IMR-90 (cell line): ENCODE measurements around the gene ZSWIM9. TPM values are rescaled to one million over a fixed set of nuclear protein-coding genes. Genes with fewer than 3 reads are reported as not detected.
A peak's percentile ranks its signal among the peaks of the same experiment; 100 is the strongest.

Experiments used
- ATAC-seq: fragments of 200-7000 bp; cut with Tn5 transposase; 2 replicates; pipeline ENCODE4 v1.9.1; 2020; ENCODE audit warnings: low read depth, mild to moderate bottlenecking, moderate library complexity
- BruUV-seq: library from RNA; stranded (reverse); fragments of 400-500 nt; replicated peaks from 2 replicates; lab custom pipeline; 2021; lab: Mats Ljungman, UMichigan
- CTCF ChIA-PET: fragments of 300-600 bp; formaldehyde crosslinking; extraction: SDS; loops from one replicate; lab custom pipeline; 2021; ENCODE audit warnings: antibody characterized with exemption; lab: Yijun Ruan, JAX
- POLR2A ChIA-PET: fragments of 300-600 bp; sonication (Branson Sonifier 250); formaldehyde crosslinking; loops from one replicate; lab custom pipeline; 2022; ENCODE audit warnings: antibody characterized with exemption; ENCODE audit not compliant: unreplicated experiment; lab: Charles Lee
- DNase-seq: peaks from one replicate; pipeline ENCODE4 v3.0.0; 2013
- H2AFZ ChIP-seq: replicated peaks from 2 replicates; pipeline ENCODE3; 2013; ENCODE audit warnings: low read length, mild to moderate bottlenecking; ENCODE audit not compliant: poor library complexity
- H2AK5ac ChIP-seq: 2 replicates; pipeline ENCODE4 v1.6.1; 2013; ENCODE audit warnings: low read depth, low read length, inconsistent platforms
- H2AK9ac ChIP-seq: replicated peaks from 2 replicates; pipeline ENCODE3; 2013; ENCODE audit warnings: mild to moderate bottlenecking, low read depth, low read length, moderate library complexity; ENCODE audit not compliant: poor library complexity
- H2BK120ac ChIP-seq: 2 replicates; pipeline ENCODE4 v1.6.1; 2013; ENCODE audit warnings: low read depth, low read length, inconsistent platforms
- H2BK15ac ChIP-seq: 3 replicates; pipeline ENCODE4 v1.6.1; 2013; ENCODE audit warnings: low read depth, low read length, inconsistent platforms
- H2BK20ac ChIP-seq: 2 replicates; pipeline ENCODE4 v1.6.1; 2013; ENCODE audit warnings: low read depth, mild to moderate bottlenecking, inconsistent platforms, low read length, moderate library complexity
- H2BK5ac ChIP-seq: 2 replicates; pipeline ENCODE4 v1.6.1; 2013; ENCODE audit warnings: mild to moderate bottlenecking, low read depth, low read length, inconsistent platforms; ENCODE audit not compliant: poor library complexity, severe bottlenecking
- H3K14ac ChIP-seq: replicated peaks from 2 replicates; pipeline ENCODE4 v1.6.1; 2013; ENCODE audit warnings: low read depth, low read length, inconsistent platforms
- H3K18ac ChIP-seq: 2 replicates; pipeline ENCODE4 v1.6.1; 2013; ENCODE audit warnings: low read depth, low read length, control low read depth
- H3K23ac ChIP-seq: 2 replicates; pipeline ENCODE4 v1.6.1; 2013; ENCODE audit warnings: low read depth, low read length, inconsistent platforms
- H3K27ac ChIP-seq: 2 replicates; pipeline ENCODE4 v1.5.1; 2013; ENCODE audit warnings: mild to moderate bottlenecking, control low read depth, low read length; ENCODE audit not compliant: insufficient read depth
- H3K27me3 ChIP-seq: 2 replicates; pipeline ENCODE4 v1.6.1; 2013; ENCODE audit warnings: low read length; ENCODE audit not compliant: control insufficient read depth, insufficient read depth
- H3K36me3 ChIP-seq: 2 replicates; pipeline ENCODE4 v1.6.1; 2013; ENCODE audit warnings: low read length, mixed read lengths; ENCODE audit not compliant: control insufficient read depth, insufficient read depth
- H3K4ac ChIP-seq: 2 replicates; pipeline ENCODE4 v1.6.1; 2013; ENCODE audit warnings: low read depth, low read length, inconsistent platforms
- H3K4me1 ChIP-seq: 2 replicates; pipeline ENCODE4 v1.6.1; 2013; ENCODE audit warnings: low read length, mixed read lengths; ENCODE audit not compliant: control insufficient read depth, insufficient read depth
- H3K4me2 ChIP-seq: 2 replicates; pipeline ENCODE4 v1.6.1; 2013; ENCODE audit warnings: low read depth, mild to moderate bottlenecking, control low read depth, low read length, moderate library complexity
- H3K4me3 ChIP-seq: 2 replicates; pipeline ENCODE4 v1.5.1; 2013; ENCODE audit warnings: low read depth, mild to moderate bottlenecking, control low read depth, low read length, moderate library complexity; ENCODE audit not compliant: insufficient read depth
- H3K56ac ChIP-seq: 2 replicates; pipeline ENCODE4 v1.6.1; 2013; ENCODE audit warnings: low read length, inconsistent platforms; ENCODE audit not compliant: insufficient read depth; ENCODE audit errors: extremely low read depth
- H3K79me1 ChIP-seq, 2 experiments: 2 replicates each; pipeline ENCODE4 v1.6.1; 2013; ENCODE audit warnings: low read length in 2 of 2, inconsistent platforms in 1 of 2, low read depth in 1 of 2
- H3K9ac ChIP-seq: 2 replicates; pipeline ENCODE4 v1.6.1; 2013; ENCODE audit warnings: low read depth, low read length, control low read depth
- H3K9me1 ChIP-seq: 2 replicates; pipeline ENCODE4 v1.6.1; 2013; ENCODE audit warnings: low read length, inconsistent platforms; ENCODE audit not compliant: insufficient read depth
- H3K9me3 ChIP-seq: 2 replicates; pipeline ENCODE4 v1.6.1; 2013; ENCODE audit warnings: low read length; ENCODE audit not compliant: control insufficient read depth, insufficient read depth
- H4K20me1 ChIP-seq: 2 replicates; pipeline ENCODE4 v1.6.1; 2013; ENCODE audit warnings: low read length, inconsistent platforms; ENCODE audit not compliant: insufficient read depth
- H4K5ac ChIP-seq: 2 replicates; pipeline ENCODE4 v1.6.1; 2013; ENCODE audit warnings: mild to moderate bottlenecking, low read depth, low read length, control low read depth
- H4K8ac ChIP-seq, 2 experiments: 2 replicates each; pipeline ENCODE4 v1.6.1; 2013; ENCODE audit warnings: low read depth in 2 of 2, low read length in 2 of 2, control low read depth in 1 of 2, inconsistent platforms in 1 of 2
- H4K91ac ChIP-seq: 2 replicates; pipeline ENCODE4 v1.6.1; 2013; ENCODE audit warnings: low read depth, low read length, inconsistent platforms; ENCODE audit not compliant: insufficient read depth
- CEBPB ChIP-seq: IDR thresholded peaks from 2 replicates; pipeline ENCODE4 v1.6.1; 2012; ENCODE audit warnings: low read depth, low read length, improper control_type of control experiment
- CHD1 ChIP-seq: IDR thresholded peaks from 2 replicates; pipeline ENCODE4 v1.6.1; 2012; ENCODE audit warnings: low read depth, low read length, improper control_type of control experiment
- ELK1 ChIP-seq: fragments of 150-350 bp; IDR thresholded peaks from 2 replicates; pipeline ENCODE4 v1.6.1; 2016; ENCODE audit warnings: low read depth, mild to moderate bottlenecking, low read length, moderate library complexity, borderline replicate concordance
- MAFK ChIP-seq: IDR thresholded peaks from 2 replicates; pipeline ENCODE4 v1.6.1; 2012; ENCODE audit warnings: low read depth, low read length, improper control_type of control experiment
- MAZ ChIP-seq: IDR thresholded peaks from 2 replicates; pipeline ENCODE4 v1.6.1; 2012; ENCODE audit warnings: low read depth, mild to moderate bottlenecking, low read length, improper control_type of control experiment, moderate library complexity, borderline replicate concordance
- MXI1 ChIP-seq: IDR thresholded peaks from 2 replicates; pipeline ENCODE4 v1.6.1; 2012; ENCODE audit warnings: low read depth, mild to moderate bottlenecking, low read length, moderate library complexity, borderline replicate concordance
- NFE2L2 ChIP-seq: fragments of 150-350 bp; IDR thresholded peaks from 2 replicates; pipeline ENCODE4 v1.6.1; 2016; ENCODE audit warnings: low read depth, mild to moderate bottlenecking, low read length
- POLR2A ChIP-seq: IDR thresholded peaks from 2 replicates; pipeline ENCODE4 v1.6.1; 2012; ENCODE audit warnings: mild to moderate bottlenecking, low read depth, low read length
- RAD21 ChIP-seq: IDR thresholded peaks from 2 replicates; pipeline ENCODE4 v1.6.1; 2012; ENCODE audit warnings: low read length, improper control_type of control experiment
- RCOR1 ChIP-seq: IDR thresholded peaks from 2 replicates; pipeline ENCODE4 v1.6.1; 2012; ENCODE audit warnings: mild to moderate bottlenecking, low read length, improper control_type of control experiment; ENCODE audit not compliant: insufficient replicate concordance
- RFX5 ChIP-seq: IDR thresholded peaks from 2 replicates; pipeline ENCODE4 v1.8.0; 2012; ENCODE audit warnings: low read depth, mild to moderate bottlenecking, low read length, moderate library complexity
- SMC3 ChIP-seq: fragments of 150-350 bp; IDR thresholded peaks from 2 replicates; pipeline ENCODE4 v1.6.1; 2016; ENCODE audit warnings: low read depth, mild to moderate bottlenecking, antibody characterized with exemption, low read length, moderate library complexity
- USF2 ChIP-seq: fragments of 150-350 bp; IDR thresholded peaks from 2 replicates; pipeline ENCODE4 v1.6.1; 2017; ENCODE audit warnings: mild to moderate bottlenecking, antibody characterized with exemption, low read length, low read depth
- WGBS, 2 experiments: methylation state at CpG; one replicate each; pipeline versions ENCODE4 v1.1.5 to v1.1.7; 2013; ENCODE audit warnings: missing lambda C conversion rate in 2 of 2; ENCODE audit not compliant: insufficient read length in 1 of 2; ENCODE audit errors: extremely low coverage in 2 of 2; 5-methylcytosine and 5-hydroxymethylcytosine counted together
- dilution Hi-C: fragments of 300-500 bp; cut with HindIII; formaldehyde crosslinking; loops from one replicate; pipeline ENCODE4 v1.14.3; 2018; ENCODE audit warnings: low sequenced_read_pairs; ENCODE audit not compliant: unreplicated experiment
- in situ Hi-C: fragments of 300-500 bp; cut with MboI; formaldehyde crosslinking; loops from 3 replicates; pipeline ENCODE4 v1.14.3; 2019; ENCODE audit warnings: low sequenced_read_pairs, inconsistent platforms, mixed read lengths
- intact Hi-C: fragments of 100-400 bp; cut with micrococcal nuclease; formaldehyde crosslinking; loops from 2 replicates; pipeline ENCODE4 v1.10.0; 2022
- polyA plus RNA-seq, 3 experiments: library from polyadenylated mRNA; depleted of rRNA; stranded (reverse); fragments of >200 nt; gene quantifications; 2 replicates each; pipeline ENCODE4 v1.2.3, GENCODE V29; 2012; ENCODE audit warnings: low replicate concordance in 1 of 3
- total RNA-seq: library from RNA; depleted of rRNA; stranded (reverse); fragments of >200 nt; gene quantifications from 2 replicates; pipeline ENCODE4 v1.2.3, GENCODE V29; 2012

The ZSWIM9 gene
- total and polyA plus RNA-seq, 2 of the 4 experiments (the other 2 are of a cell fraction), result 0.54 to 2.2 TPM

GRCh38 chr19:48122421-48122820 is 48.1 kb upstream of the ZSWIM9 start:
- H3K9ac ChIP-seq, result no peak overlapping the region
- H2AK9ac ChIP-seq, result no peak overlapping the region
- no peak overlapping the region for H2BK15ac ChIP-seq
- no peak overlapping the region for H2BK120ac ChIP-seq
- no peak overlapping the region for H3K56ac ChIP-seq
- no peak overlapping the region for H3K23ac ChIP-seq
- intact Hi-C loops (no loop called here), dilution Hi-C loops (no loop called here), in situ Hi-C loops (no loop called here)
- H2BK5ac ChIP-seq, result no peak overlapping the region
- no peak overlapping the region for H3K18ac ChIP-seq
- H3K4me2 ChIP-seq, result no peak overlapping the region
- TF ChIP-seq SMC3, result no peak
- TF ChIP-seq MAFK, result no peak
- no peak for TF ChIP-seq RCOR1
- TF ChIP-seq RFX5, result no peak
- no peak for TF ChIP-seq CEBPB
- TF ChIP-seq USF2, result no peak
- no peak for TF ChIP-seq ELK1
- no peak for TF ChIP-seq MAZ
- no peak for TF ChIP-seq POLR2A
- no peak for TF ChIP-seq RAD21
- no peak for TF ChIP-seq NFE2L2
- TF ChIP-seq MXI1, result no peak
- no peak for TF ChIP-seq CHD1
- 100% methylated on average over 4 of the region's 14 CpGs; no CpG with 5 or more reads in 1 of the 2 experiments for WGBS, 2 experiments
- no peak overlapping the region for H3K4ac ChIP-seq
- peaks cover 14% of the 10 kb centered on the region for H3K36me3 ChIP-seq
- BruUV-seq, result no TSS peak
- H4K5ac ChIP-seq, result no peak overlapping the region
- H3K9me3 ChIP-seq, result no peaks in the 10 kb centered on the region
- no peak overlapping the region for H3K14ac ChIP-seq
- H2BK20ac ChIP-seq, result no peak overlapping the region
- no peaks in the 10 kb centered on the region; the same call in 1 of the 2 replicates for H4K20me1 ChIP-seq
- ChIA-PET POLR2A (no interaction called here), CTCF (no interaction called here)
- no peak overlapping the region for H3K27ac ChIP-seq
- H3K4me3 ChIP-seq, result no peak overlapping the region
- peak overlapping the region; percentile 56 for H2AFZ ChIP-seq
- H4K8ac ChIP-seq, result no peak overlapping the region
- peaks cover 2% of the 10 kb centered on the region; the same call in 1 of the 2 replicates for H3K9me1 ChIP-seq
- no peak for ATAC-seq
- no peak overlapping the region for H4K91ac ChIP-seq
- H3K27me3 ChIP-seq, result no peaks in the 10 kb centered on the region
- DNase-seq, result no peak
- H3K79me1 ChIP-seq, result no peaks in the 10 kb centered on the region
- H2AK5ac ChIP-seq, result no peak overlapping the region
- no peaks in the 10 kb centered on the region for H3K4me1 ChIP-seq
